Fibroblast of the aortic adventitia (primary cell): ENCODE data around the gene TAS2R1. TPM values are rescaled to one million over a fixed set of nuclear protein-coding genes. Genes with fewer than 3 reads are reported as not detected.

Experiments used
- DNase-seq: peaks from one replicate; pipeline ENCODE4 v3.0.0-alpha.2; 2010; ENCODE audit warnings: low read depth
- H3K4me3 ChIP-seq: 2 replicates; pipeline ENCODE4 v1.5.1; 2011; ENCODE audit warnings: low read depth, mild to moderate bottlenecking, control low read depth, low read length, moderate library complexity
- total RNA-seq: library from RNA; depleted of rRNA; stranded (reverse); fragments of >200 nt; gene quantifications from 2 replicates; pipeline ENCODE4 v1.2.3, GENCODE V29; 2012; ENCODE audit warnings: low replicate concordance
- TF ChIP-seq, protein P1 (sequence below): IDR thresholded peaks from 2 replicates; pipeline ENCODE4 v1.5.1; 2011; ENCODE audit warnings: mild to moderate bottlenecking, low read length, control low read depth, inconsistent platforms; ENCODE audit not compliant: insufficient read depth

TAS2R1 gene
- total RNA-seq, 1 donor = not detected

DNA sequence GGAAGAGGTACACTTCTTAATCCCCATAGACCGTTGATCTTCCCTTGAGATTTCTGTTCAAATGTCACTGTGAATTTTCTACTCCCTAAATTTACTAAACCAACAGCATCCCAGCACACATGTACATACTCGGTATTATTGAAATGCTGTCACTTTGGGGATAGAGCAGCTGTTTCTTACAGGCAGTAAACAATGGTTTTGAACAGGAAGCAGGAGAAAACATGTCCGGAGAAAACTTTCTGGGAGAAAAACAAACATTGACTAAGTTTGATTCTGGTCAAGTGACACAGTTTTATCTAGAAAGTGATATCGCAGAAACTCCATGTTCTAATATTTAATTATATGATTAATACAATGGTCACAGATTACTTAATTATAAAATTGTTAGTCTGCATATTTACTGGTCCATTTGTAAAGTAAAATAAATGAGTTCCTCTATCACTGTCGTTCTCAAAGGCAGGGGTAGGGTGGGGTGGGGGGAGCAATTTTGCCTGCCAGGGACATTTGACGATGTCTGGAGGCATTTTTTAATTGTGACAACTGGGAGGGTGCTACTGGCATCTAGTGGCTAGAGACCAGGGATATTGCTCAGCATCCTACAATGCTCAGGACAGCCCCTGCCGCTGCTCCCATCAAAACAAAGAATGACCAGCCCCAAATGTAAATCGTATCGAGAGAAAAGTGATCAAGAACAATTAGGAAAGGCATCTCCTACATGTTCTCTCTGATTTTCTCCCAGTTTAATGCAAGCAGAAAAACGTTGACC lies 12.2 kb downstream of the TAS2R1 start:
- no peak overlapping the region for H3K4me3 ChIP-seq
- no peak for DNase-seq
- TF ChIP-seq, protein P1, sequence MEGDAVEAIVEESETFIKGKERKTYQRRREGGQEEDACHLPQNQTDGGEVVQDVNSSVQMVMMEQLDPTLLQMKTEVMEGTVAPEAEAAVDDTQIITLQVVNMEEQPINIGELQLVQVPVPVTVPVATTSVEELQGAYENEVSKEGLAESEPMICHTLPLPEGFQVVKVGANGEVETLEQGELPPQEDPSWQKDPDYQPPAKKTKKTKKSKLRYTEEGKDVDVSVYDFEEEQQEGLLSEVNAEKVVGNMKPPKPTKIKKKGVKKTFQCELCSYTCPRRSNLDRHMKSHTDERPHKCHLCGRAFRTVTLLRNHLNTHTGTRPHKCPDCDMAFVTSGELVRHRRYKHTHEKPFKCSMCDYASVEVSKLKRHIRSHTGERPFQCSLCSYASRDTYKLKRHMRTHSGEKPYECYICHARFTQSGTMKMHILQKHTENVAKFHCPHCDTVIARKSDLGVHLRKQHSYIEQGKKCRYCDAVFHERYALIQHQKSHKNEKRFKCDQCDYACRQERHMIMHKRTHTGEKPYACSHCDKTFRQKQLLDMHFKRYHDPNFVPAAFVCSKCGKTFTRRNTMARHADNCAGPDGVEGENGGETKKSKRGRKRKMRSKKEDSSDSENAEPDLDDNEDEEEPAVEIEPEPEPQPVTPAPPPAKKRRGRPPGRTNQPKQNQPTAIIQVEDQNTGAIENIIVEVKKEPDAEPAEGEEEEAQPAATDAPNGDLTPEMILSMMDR = no peak

DNA sequence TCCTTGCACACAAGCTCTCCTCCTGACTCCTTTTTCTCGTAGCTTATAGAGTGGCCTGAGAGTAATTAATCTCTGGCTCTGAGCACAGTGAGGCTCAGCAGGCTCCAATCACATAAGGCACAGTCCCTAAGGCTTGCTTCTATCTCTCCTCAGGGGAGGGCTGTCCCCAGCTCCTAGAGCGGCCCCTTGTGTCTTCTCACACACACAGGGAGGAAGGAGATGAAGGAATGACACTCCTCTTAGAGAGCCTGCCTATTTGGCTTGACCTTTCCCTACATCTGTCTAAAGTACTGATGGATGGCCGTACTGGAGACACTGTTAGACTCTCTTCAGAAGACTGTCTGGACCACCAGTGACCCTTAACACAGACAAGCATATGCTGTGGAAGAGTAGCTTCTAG lies 12.9 kb downstream of the TAS2R1 start:
- TF ChIP-seq, protein P1 = no peak
- DNase-seq = no peak

DNA sequence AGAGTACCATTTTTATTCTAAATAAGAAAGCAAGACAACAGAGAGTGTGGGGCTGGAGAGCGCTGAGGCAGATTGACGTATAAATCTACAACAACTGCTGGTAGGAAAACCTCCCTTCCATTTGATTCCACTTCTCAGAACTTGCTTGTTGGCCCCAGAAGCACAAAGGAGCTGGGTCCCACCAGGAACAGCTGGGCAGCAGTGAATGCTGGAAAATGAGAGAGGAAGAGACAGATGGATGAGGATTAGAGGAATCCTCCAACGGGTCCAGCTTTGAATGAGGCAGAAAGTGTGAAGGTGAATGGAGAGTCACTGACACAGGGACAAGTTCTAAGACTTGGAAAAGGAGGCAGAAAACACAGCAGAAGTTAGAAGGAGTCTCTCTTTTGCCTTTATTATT lies 14.8 kb downstream of the TAS2R1 start:
- TF ChIP-seq, protein P1 = no peak

More for the DNA sequence above, 12.9 kb downstream of the TAS2R1 start:
- no peak overlapping the region for H3K4me3 ChIP-seq

DNA sequence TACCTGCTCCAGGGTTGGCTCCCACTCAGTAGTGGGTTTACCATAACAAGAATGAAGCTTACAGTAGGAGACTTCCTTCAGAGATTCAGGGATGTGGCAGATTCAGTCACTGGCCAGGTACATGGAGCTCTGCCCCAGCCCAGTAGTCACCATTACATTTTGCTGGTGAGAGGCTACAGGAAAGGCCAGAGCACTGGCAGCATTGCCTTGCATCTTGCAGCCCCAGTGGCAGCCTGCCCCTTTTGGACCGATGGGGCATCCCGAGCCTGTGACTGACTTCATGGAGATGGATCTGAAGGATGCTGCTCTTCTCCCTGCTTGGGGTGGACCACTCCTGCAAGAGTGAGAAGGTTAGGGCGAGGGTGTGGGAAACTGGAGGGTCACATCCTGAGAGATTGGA lies 16.8 kb downstream of the TAS2R1 start:
- DNase-seq = no peak
- H3K4me3 ChIP-seq = no peak overlapping the region
- TF ChIP-seq, protein P1 = no peak

More for the DNA sequence above, 14.8 kb downstream of the TAS2R1 start:
- no peak overlapping the region for H3K4me3 ChIP-seq
- no peak for DNase-seq

DNA sequence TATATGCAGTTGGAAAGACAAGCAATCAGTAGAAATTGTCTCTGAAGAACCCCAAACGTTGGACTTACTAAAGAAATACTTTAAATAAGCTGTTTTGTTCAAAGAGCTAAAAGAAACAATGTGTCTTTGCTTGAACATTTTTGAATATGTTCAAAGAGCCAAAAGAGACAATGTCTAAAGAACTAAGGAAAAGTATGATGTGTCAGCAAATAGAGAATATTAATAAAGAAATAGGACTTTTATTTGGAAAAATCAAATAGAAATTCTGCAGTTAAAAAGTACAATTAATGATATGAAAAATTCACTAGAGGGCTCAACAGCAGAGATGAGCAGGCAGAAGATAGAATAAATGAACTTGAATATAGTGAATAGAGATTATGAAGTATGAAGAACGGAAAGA lies 19.2 kb downstream of the TAS2R1 start:
- H3K4me3 ChIP-seq = no peak overlapping the region
- TF ChIP-seq, protein P1 = no peak
- no peak for DNase-seq

DNA sequence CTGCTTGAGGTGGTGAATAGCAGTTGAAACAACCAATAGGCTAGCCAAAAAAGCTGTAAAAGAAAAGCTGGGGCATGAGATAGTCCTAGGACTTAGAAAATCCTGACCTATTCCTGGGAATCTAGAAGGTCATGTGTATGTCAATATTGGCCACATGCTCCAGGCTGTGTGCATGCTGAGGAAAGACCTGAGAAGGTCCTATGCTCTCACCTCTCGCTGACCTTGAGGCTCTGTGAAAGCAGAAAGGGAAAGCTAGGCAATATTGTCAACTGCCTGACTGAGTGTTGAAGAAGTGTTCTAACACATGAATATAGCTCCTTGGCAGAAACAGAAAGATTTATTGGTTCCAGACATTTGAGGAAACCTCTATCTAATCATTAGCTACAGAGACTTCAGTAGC lies 19.8 kb downstream of the TAS2R1 start:
- H3K4me3 ChIP-seq = no peak overlapping the region
- TF ChIP-seq, protein P1 = no peak
- DNase-seq = no peak

DNA sequence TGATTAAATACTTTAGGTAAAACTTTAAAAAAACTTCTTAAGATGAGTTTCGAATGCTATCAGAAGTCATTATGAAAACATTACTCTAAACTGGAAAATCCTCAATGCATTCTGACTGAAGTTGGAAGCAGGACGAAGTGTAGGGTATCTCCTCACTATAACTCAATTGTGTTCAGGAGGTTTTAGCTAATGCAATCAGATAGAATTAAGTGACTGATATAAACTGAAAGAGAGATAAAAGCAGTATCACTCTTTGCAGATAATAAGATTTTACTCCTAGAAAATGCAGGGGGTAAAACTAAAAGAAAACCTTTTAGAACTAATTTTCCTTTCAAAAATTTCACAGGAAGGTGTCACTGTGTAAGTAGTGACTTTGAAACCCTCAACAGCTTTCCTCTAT lies 22.1 kb downstream of the TAS2R1 start:
- TF ChIP-seq, protein P1 = no peak
- no peak for DNase-seq
- no peak overlapping the region for H3K4me3 ChIP-seq
